HepG2 (cell line): ENCODE results near the gene NCR3LG1. TPM values are rescaled to one million over a fixed set of nuclear protein-coding genes. Genes with fewer than 3 reads are reported as not detected.

Experiments
- ATAC-seq: fragments of 200-7000 bp; cut with Tn5 transposase; 3 replicates; pipeline ENCODE4 v1.9.1; 2020; ENCODE audit warnings: mild to moderate bottlenecking, moderate library complexity
- BruUV-seq: library from RNA; stranded (reverse); fragments of 400-500 nt; replicated peaks from 2 replicates; lab custom pipeline; 2021; lab: Mats Ljungman, UMichigan
- CTCF ChIA-PET: fragments of 300-600 bp; formaldehyde crosslinking; extraction: SDS; loops from one replicate; lab custom pipeline; 2021; ENCODE audit warnings: low total read pairs, inconsistent platforms, low intra/inter-chr PET ratio; lab: Yijun Ruan, JAX
- POLR2A ChIA-PET: fragments of 350-600 bp; sonication (Branson Sonifier 250); formaldehyde crosslinking; loops from one replicate; lab custom pipeline; 2020; ENCODE audit warnings: antibody characterized with exemption, inconsistent platforms; lab: Yijun Ruan, JAX
- DNase-seq: peaks from one replicate; pipeline ENCODE4 v3.0.0-alpha.2; 2015; ENCODE audit warnings: low spot score
- FAIRE-seq: peaks from 3 replicates; lab custom pipeline; 2011; peaks lifted over from hg19 to GRCh38; lab: Jason Lieb, UNC
- H2AFZ ChIP-seq: one replicate; pipeline ENCODE4 v1.6.1; 2011; ENCODE audit warnings: low read length, inconsistent platforms
- H3K27ac ChIP-seq: fragments of 300-600 bp; 3 replicates; pipeline ENCODE4 v1.8.0; 2011; ENCODE audit warnings: mixed run types, mild to moderate bottlenecking, mixed read lengths, low read length, inconsistent platforms; ENCODE audit not compliant: insufficient read depth; ENCODE audit errors: extremely low read length
- H3K27me3 ChIP-seq, 2 experiments: fragments of 200-600 bp in 1 of 2; 2 replicates in 1 of 2; 3 replicates in 1 of 2; pipeline versions ENCODE4 v1.6.0 to v1.8.0; 2011; ENCODE audit warnings: low read length in 2 of 2, mild to moderate bottlenecking in 2 of 2, moderate library complexity in 2 of 2, inconsistent platforms in 1 of 2; ENCODE audit not compliant: insufficient read depth in 2 of 2, control insufficient read depth in 1 of 2
- H3K36me3 ChIP-seq, 2 experiments: fragments of 200-600 bp in 1 of 2; replicated peaks in 1 of 2; 2 replicates in 1 of 2; 3 replicates in 1 of 2; pipeline versions ENCODE4 v1.5.1 to v1.8.0; 2011; ENCODE audit warnings: low read length in 2 of 2, inconsistent platforms in 1 of 2; ENCODE audit not compliant: insufficient read depth in 2 of 2, control insufficient read depth in 1 of 2
- H3K4me1 ChIP-seq: 2 replicates; pipeline ENCODE4 v1.5.1; 2012; ENCODE audit warnings: low read length, inconsistent platforms; ENCODE audit not compliant: insufficient read depth
- H3K4me2 ChIP-seq: 2 replicates; pipeline ENCODE4 v1.6.0; 2011; ENCODE audit warnings: low read depth, low read length, inconsistent platforms
- H3K4me3 ChIP-seq, 3 experiments: fragments of 200-600 bp in 1 of 3; sonication (generic), shearing (Covaris generic) in 1 of 3; replicated peaks in 1 of 3; 2 replicates each; pipeline ENCODE4 v1.5.1; 2011 to 2016; ENCODE audit warnings: low read length in 3 of 3, inconsistent platforms in 2 of 3, low read depth in 2 of 3, mild to moderate bottlenecking in 2 of 3, control low read depth in 1 of 3, mixed read lengths in 1 of 3; ENCODE audit not compliant: insufficient read depth in 1 of 3
- H3K79me2 ChIP-seq: one replicate; pipeline ENCODE4 v1.6.1; 2011; ENCODE audit warnings: low read length, inconsistent platforms; ENCODE audit not compliant: insufficient read depth
- H3K9ac ChIP-seq: 2 replicates; pipeline ENCODE4 v1.6.0; 2011; ENCODE audit warnings: mild to moderate bottlenecking, low read depth, low read length, inconsistent platforms; ENCODE audit not compliant: insufficient read depth
- H3K9me3 ChIP-seq: 2 replicates; pipeline ENCODE4 v1.5.1; 2012; ENCODE audit warnings: mild to moderate bottlenecking, low read length
- H4K20me1 ChIP-seq: 2 replicates; pipeline ENCODE4 v1.6.0; 2011; ENCODE audit warnings: inconsistent platforms, mild to moderate bottlenecking, low read length, moderate library complexity; ENCODE audit not compliant: insufficient read depth
- DR1 ChIP-seq: sonication (generic); formaldehyde crosslinking; IDR thresholded peaks from 2 replicates; pipeline ENCODE4 v1.8.0; 2021; ENCODE audit warnings: mild to moderate bottlenecking, missing genetic modification reagents, inconsistent platforms
- EP300 ChIP-seq, 3 experiments: sonication (generic) in 1 of 3; formaldehyde crosslinking in 1 of 3; IDR thresholded peaks; 2 replicates each; pipeline versions ENCODE4 v1.5.1 to v1.6.1; 2011 to 2020; ENCODE audit warnings: low read depth in 2 of 3, low read length in 2 of 3, borderline replicate concordance in 1 of 3, improper control_type of control experiment in 1 of 3, mild to moderate bottlenecking in 1 of 3, missing genetic modification reagents in 1 of 3, moderate library complexity in 1 of 3
- KLF13 ChIP-seq: sonication (generic); formaldehyde crosslinking; IDR thresholded peaks from 2 replicates; pipeline ENCODE4 v1.4.0; 2020; ENCODE audit warnings: mild to moderate bottlenecking, missing genetic modification reagents
- MLLT10 ChIP-seq: sonication (generic); formaldehyde crosslinking; IDR thresholded peaks from 2 replicates; pipeline ENCODE4 v1.4.0; 2020; ENCODE audit warnings: missing genetic modification reagents
- MXD4 ChIP-seq: IDR thresholded peaks from 2 replicates; pipeline ENCODE4 v1.6.1; 2016; ENCODE audit warnings: mild to moderate bottlenecking, missing biosample characterization, missing genetic modification reagents
- PCBP1 ChIP-seq: fragments of 200-400 bp; formaldehyde crosslinking; IDR thresholded peaks from 2 replicates; pipeline ENCODE4 v1.6.1; 2017; ENCODE audit warnings: mild to moderate bottlenecking, low read depth, low read length, borderline replicate concordance
- RFXAP ChIP-seq: sonication (generic); formaldehyde crosslinking; IDR thresholded peaks from 2 replicates; pipeline ENCODE4 v1.4.0; 2020; ENCODE audit warnings: missing genetic modification reagents, borderline replicate concordance
- SMAD9 ChIP-seq: sonication (generic); formaldehyde crosslinking; IDR thresholded peaks from 2 replicates; pipeline ENCODE4 v1.5.1; 2020; ENCODE audit warnings: mild to moderate bottlenecking, missing genetic modification reagents
- ZNF17 ChIP-seq: sonication (generic); formaldehyde crosslinking; IDR thresholded peaks from 2 replicates; pipeline ENCODE4 v1.5.0; 2020; ENCODE audit warnings: mild to moderate bottlenecking, missing genetic modification reagents
- ZNF430 ChIP-seq: sonication (generic); formaldehyde crosslinking; IDR thresholded peaks from 2 replicates; pipeline ENCODE4 v1.9.0; 2021; ENCODE audit warnings: mild to moderate bottlenecking, missing genetic modification reagents
- ZNF501 ChIP-seq: sonication (generic); formaldehyde crosslinking; IDR thresholded peaks from 2 replicates; pipeline ENCODE4 v1.5.1; 2020; ENCODE audit warnings: mild to moderate bottlenecking, moderate library complexity, missing genetic modification reagents
- ZNF556 ChIP-seq: sonication (generic); formaldehyde crosslinking; IDR thresholded peaks from 2 replicates; pipeline ENCODE4 v1.4.0; 2020; ENCODE audit warnings: mild to moderate bottlenecking, missing genetic modification reagents, borderline replicate concordance
- ZNF660 ChIP-seq: sonication (generic); formaldehyde crosslinking; IDR thresholded peaks from 2 replicates; pipeline ENCODE4 v1.5.1; 2020; ENCODE audit warnings: mild to moderate bottlenecking, low read depth, missing genetic modification reagents, borderline replicate concordance
- ZNF768 ChIP-seq: sonication (generic); formaldehyde crosslinking; IDR thresholded peaks from 2 replicates; pipeline ENCODE4 v1.4.0; 2020; ENCODE audit warnings: missing genetic modification reagents
- WGBS: methylation state at CpG from one replicate; pipeline ENCODE4 v1.1.6; 2017; ENCODE audit warnings: low lambda C conversion rate; 5-methylcytosine and 5-hydroxymethylcytosine counted together
- in situ Hi-C: cut with HindIII; loops from 2 replicates; pipeline ENCODE4 v1.10.0; 2017; ENCODE audit warnings: low pct_unique_long_range_greater_than_20kb; ENCODE audit not compliant: extremely low pct_ligation_motif_present
- intact Hi-C: fragments of 100-400 bp; cut with micrococcal nuclease; formaldehyde crosslinking; loops from one replicate; pipeline ENCODE4 v1.10.0; 2022; ENCODE audit not compliant: unreplicated experiment
- polyA plus RNA-seq, 8 experiments: library from polyadenylated mRNA; depleted of rRNA in 3 of 8; stranded (reverse) in 7 of 8; unstranded in 1 of 8; fragments of >200 nt; fragmentation: Illumina TruSeq in 4 of 8; extraction: Trizol in 4 of 8; gene quantifications; 2 replicates each; pipeline versions ENCODE4 v1.2.1 to v1.2.3, GENCODE V29; 2011 to 2016; ENCODE audit warnings: low read depth in 4 of 8, missing spikeins in 1 of 8, mixed read lengths in 1 of 8; ENCODE audit not compliant: insufficient read depth in 1 of 8
- total RNA-seq, 5 experiments: library from RNA; depleted of rRNA; stranded (reverse); fragments of >200 nt; fragmentation: Illumina TruSeq; extraction: Trizol; gene quantifications; 2 replicates each; pipeline ENCODE4 v1.2.3, GENCODE V29; 2016; ENCODE audit warnings: low read depth in 1 of 5
- TF ChIP-seq, protein P1 (sequence below): IDR thresholded peaks from 2 replicates; pipeline ENCODE4 v1.6.1; 2016
- TF ChIP-seq, protein P2 (sequence below): sonication (generic); formaldehyde crosslinking; IDR thresholded peaks from 2 replicates; pipeline ENCODE4 v1.5.1; 2020; ENCODE audit warnings: mild to moderate bottlenecking, missing genetic modification reagents, moderate library complexity
- TF ChIP-seq, protein P3 (sequence below): sonication (generic); formaldehyde crosslinking; IDR thresholded peaks from 2 replicates; pipeline ENCODE4 v1.4.0; 2020; ENCODE audit warnings: missing genetic modification reagents, borderline replicate concordance

NCR3LG1 gene
- total and polyA plus RNA-seq, 2 of the 13 experiments (the other 11 are each of a cell fraction or from before 2014, with no cell fraction given): 16.1 to 25.1 TPM

DNA sequence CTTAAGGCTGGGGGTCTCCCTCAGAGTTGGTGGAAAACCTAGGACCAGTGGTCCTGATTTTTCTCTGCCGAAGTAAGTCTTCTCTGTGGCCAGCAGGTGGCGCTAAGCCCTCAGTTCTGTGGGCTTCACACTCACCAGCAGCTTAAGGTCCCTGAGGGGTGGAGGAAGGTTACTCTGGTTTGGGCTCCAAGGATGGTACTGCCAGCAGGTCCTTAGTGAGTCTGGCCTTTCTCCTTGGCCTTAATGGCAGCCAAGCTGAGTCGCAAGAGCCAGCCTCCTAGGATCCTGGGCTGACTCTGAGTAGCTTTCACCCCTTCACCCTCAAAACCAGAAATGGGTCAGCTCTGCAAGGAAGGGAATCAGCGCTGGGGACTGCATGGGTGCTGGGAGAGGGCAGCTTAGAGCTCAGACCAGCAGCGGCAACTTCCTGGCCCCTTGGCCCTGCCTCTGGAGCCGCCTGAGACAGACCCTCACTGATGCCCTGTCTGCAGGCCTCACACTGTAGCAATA, 32.5 kb downstream of the NCR3LG1 start:
- FAIRE-seq (peak; percentile 63), DNase-seq (peak; percentile 81), ATAC-seq (peak; percentile 57)
- Histone ChIP-seq H3K4me3 (no peak overlapping the region), H3K4me1 (no peaks in the 10 kb centered on the region), H3K27me3 (no peaks in the 10 kb centered on the region), H3K36me3 (peaks cover 3 to 11% of the 10 kb centered on the region in 2 experiments; a peak in 4 of 5 replicates), H2AFZ (no peak overlapping the region), H3K27ac (no peak overlapping the region), H3K9ac (no peak overlapping the region), H4K20me1 (no peaks in the 10 kb centered on the region), H3K4me2 (no peak overlapping the region), H3K79me2 (no peaks in the 10 kb centered on the region), H3K9me3 (no peaks in the 10 kb centered on the region)
- CTCF ChIA-PET: interaction anchor here (1.0 to 2.4 kb wide), 4 partner anchors 90 to 154 kb away, joined by 3 to 34 read pairs (median 10); no protein-coding TSS in a partner anchor
- in situ Hi-C loops (loop anchor here (5.0 kb wide), 2 partner anchors 88 to 123 kb away; no protein-coding TSS in a partner anchor), intact Hi-C loops (loop anchor here (1.0 kb wide), 2 partner anchors 120 to 154 kb away; no protein-coding TSS in a partner anchor)
- POLR2A ChIA-PET: interaction anchor here (0.8 kb wide), 1 partner anchor 120 kb away, joined by 3 read pairs; no protein-coding TSS in a partner anchor
- BruUV-seq: no TSS peak
- 6% methylated on average over 3 of the region's 6 CpGs for WGBS
- TF ChIP-seq MLLT10: no peak
- TF ChIP-seq KLF13: no peak
- no peak for TF ChIP-seq ZNF501 (CRISPR knock-in tag)
- TF ChIP-seq PCBP1: no peak
- TF ChIP-seq, protein P1, sequence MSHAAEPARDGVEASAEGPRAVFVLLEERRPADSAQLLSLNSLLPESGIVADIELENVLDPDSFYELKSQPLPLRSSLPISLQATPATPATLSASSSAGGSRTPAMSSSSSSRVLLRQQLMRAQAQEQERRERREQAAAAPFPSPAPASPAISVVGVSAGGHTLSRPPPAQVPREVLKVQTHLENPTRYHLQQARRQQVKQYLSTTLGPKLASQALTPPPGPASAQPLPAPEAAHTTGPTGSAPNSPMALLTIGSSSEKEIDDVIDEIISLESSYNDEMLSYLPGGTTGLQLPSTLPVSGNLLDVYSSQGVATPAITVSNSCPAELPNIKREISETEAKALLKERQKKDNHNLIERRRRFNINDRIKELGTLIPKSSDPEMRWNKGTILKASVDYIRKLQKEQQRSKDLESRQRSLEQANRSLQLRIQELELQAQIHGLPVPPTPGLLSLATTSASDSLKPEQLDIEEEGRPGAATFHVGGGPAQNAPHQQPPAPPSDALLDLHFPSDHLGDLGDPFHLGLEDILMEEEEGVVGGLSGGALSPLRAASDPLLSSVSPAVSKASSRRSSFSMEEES: no peak
- no peak for TF ChIP-seq DR1 (CRISPR knock-in tag)
- TF ChIP-seq EP300 (IDR thresholded peaks at IDR 0.05; ENCODE audit: low read depth in 2 of 2, low read length in 2 of 2): no peak
- TF ChIP-seq EP300 (CRISPR knock-in tag; IDR thresholded peaks at IDR 0.05; ENCODE audit: borderline replicate concordance): no peak
- TF ChIP-seq SMAD9 (CRISPR knock-in tag): no peak
- no peak for TF ChIP-seq ZNF768 (CRISPR knock-in tag)
- TF ChIP-seq ZNF660 (CRISPR knock-in tag): no peak
- TF ChIP-seq, protein P2, sequence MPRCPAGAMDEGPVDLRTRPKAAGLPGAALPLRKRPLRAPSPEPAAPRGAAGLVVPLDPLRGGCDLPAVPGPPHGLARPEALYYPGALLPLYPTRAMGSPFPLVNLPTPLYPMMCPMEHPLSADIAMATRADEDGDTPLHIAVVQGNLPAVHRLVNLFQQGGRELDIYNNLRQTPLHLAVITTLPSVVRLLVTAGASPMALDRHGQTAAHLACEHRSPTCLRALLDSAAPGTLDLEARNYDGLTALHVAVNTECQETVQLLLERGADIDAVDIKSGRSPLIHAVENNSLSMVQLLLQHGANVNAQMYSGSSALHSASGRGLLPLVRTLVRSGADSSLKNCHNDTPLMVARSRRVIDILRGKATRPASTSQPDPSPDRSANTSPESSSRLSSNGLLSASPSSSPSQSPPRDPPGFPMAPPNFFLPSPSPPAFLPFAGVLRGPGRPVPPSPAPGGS: no peak
- TF ChIP-seq MXD4 (CRISPR knock-in tag): no peak
- TF ChIP-seq RFXAP: no peak
- TF ChIP-seq ZNF556 (CRISPR knock-in tag): no peak
- TF ChIP-seq, protein P3, sequence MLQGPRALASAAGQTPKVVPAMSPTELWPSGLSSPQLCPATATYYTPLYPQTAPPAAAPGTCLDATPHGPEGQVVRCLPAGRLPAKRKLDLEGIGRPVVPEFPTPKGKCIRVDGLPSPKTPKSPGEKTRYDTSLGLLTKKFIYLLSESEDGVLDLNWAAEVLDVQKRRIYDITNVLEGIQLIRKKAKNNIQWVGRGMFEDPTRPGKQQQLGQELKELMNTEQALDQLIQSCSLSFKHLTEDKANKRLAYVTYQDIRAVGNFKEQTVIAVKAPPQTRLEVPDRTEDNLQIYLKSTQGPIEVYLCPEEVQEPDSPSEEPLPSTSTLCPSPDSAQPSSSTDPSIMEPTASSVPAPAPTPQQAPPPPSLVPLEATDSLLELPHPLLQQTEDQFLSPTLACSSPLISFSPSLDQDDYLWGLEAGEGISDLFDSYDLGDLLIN (CRISPR knock-in tag): no peak
- TF ChIP-seq ZNF430: no peak
- TF ChIP-seq ZNF17 (CRISPR knock-in tag): no peak
